ENCODE data around the gene RBM4B.
A peak's percentile ranks its signal among the peaks of the same experiment; 100 is the strongest.

RBM4B gene

GRCh38 chr11:66717925-66718319 lies 40.2 kb upstream of the RBM4B start:
- no peak for DNase-seq (ENCODE audit: low read depth in 1 of 2, low spot score in 1 of 2)
- TF ChIP-seq, protein P1, sequence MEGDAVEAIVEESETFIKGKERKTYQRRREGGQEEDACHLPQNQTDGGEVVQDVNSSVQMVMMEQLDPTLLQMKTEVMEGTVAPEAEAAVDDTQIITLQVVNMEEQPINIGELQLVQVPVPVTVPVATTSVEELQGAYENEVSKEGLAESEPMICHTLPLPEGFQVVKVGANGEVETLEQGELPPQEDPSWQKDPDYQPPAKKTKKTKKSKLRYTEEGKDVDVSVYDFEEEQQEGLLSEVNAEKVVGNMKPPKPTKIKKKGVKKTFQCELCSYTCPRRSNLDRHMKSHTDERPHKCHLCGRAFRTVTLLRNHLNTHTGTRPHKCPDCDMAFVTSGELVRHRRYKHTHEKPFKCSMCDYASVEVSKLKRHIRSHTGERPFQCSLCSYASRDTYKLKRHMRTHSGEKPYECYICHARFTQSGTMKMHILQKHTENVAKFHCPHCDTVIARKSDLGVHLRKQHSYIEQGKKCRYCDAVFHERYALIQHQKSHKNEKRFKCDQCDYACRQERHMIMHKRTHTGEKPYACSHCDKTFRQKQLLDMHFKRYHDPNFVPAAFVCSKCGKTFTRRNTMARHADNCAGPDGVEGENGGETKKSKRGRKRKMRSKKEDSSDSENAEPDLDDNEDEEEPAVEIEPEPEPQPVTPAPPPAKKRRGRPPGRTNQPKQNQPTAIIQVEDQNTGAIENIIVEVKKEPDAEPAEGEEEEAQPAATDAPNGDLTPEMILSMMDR (IDR thresholded peaks at IDR 0.05; ENCODE audit: insufficient read depth, low read length): no peak
- TF ChIP-seq SPI1 (IDR thresholded peaks at IDR 0.05; ENCODE audit: borderline replicate concordance, low read depth) (no peak), POLR2AphosphoS5 (IDR thresholded peaks at IDR 0.05; ENCODE audit: low read depth) (no peak), GABPA (IDR thresholded peaks at IDR 0.05; ENCODE audit: low read depth) (no peak)
- TF ChIP-seq, protein P2, sequence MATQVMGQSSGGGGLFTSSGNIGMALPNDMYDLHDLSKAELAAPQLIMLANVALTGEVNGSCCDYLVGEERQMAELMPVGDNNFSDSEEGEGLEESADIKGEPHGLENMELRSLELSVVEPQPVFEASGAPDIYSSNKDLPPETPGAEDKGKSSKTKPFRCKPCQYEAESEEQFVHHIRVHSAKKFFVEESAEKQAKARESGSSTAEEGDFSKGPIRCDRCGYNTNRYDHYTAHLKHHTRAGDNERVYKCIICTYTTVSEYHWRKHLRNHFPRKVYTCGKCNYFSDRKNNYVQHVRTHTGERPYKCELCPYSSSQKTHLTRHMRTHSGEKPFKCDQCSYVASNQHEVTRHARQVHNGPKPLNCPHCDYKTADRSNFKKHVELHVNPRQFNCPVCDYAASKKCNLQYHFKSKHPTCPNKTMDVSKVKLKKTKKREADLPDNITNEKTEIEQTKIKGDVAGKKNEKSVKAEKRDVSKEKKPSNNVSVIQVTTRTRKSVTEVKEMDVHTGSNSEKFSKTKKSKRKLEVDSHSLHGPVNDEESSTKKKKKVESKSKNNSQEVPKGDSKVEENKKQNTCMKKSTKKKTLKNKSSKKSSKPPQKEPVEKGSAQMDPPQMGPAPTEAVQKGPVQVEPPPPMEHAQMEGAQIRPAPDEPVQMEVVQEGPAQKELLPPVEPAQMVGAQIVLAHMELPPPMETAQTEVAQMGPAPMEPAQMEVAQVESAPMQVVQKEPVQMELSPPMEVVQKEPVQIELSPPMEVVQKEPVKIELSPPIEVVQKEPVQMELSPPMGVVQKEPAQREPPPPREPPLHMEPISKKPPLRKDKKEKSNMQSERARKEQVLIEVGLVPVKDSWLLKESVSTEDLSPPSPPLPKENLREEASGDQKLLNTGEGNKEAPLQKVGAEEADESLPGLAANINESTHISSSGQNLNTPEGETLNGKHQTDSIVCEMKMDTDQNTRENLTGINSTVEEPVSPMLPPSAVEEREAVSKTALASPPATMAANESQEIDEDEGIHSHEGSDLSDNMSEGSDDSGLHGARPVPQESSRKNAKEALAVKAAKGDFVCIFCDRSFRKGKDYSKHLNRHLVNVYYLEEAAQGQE (IDR thresholded peaks at IDR 0.05; ENCODE audit: insufficient replicate concordance, low read depth): no peak
- Histone ChIP-seq H3K27me3 (ENCODE audit: insufficient read depth, poor library complexity, severe bottlenecking) (no peaks in the 10 kb centered on the region), H3K27ac (replicated peaks) (no peak overlapping the region), H3K4me3 (replicated peaks; ENCODE audit: insufficient read depth, low read length) (no peak overlapping the region)

- peak in 1 of 2 experiments; percentile 10 for DNase-seq (ENCODE audit: low read depth in 1 of 2, low spot score in 1 of 2)
- Histone ChIP-seq H3K27me3 (ENCODE audit: insufficient read depth, poor library complexity, severe bottlenecking) (no peaks in the 10 kb centered on the region), H3K4me3 (replicated peaks; ENCODE audit: insufficient read depth, low read length) (no peak overlapping the region), H3K27ac (replicated peaks) (no peak overlapping the region)
- TF ChIP-seq SPI1 (IDR thresholded peaks at IDR 0.05; ENCODE audit: borderline replicate concordance, low read depth): peak; percentile 17; the same call in 1 of the 2 replicates
- TF ChIP-seq, protein P2 (IDR thresholded peaks at IDR 0.05; ENCODE audit: insufficient replicate concordance, low read depth): no peak
These were observed 39.3 kb upstream of the RBM4B start for GRCh38 chr11:66716996-66717395.

DNA sequence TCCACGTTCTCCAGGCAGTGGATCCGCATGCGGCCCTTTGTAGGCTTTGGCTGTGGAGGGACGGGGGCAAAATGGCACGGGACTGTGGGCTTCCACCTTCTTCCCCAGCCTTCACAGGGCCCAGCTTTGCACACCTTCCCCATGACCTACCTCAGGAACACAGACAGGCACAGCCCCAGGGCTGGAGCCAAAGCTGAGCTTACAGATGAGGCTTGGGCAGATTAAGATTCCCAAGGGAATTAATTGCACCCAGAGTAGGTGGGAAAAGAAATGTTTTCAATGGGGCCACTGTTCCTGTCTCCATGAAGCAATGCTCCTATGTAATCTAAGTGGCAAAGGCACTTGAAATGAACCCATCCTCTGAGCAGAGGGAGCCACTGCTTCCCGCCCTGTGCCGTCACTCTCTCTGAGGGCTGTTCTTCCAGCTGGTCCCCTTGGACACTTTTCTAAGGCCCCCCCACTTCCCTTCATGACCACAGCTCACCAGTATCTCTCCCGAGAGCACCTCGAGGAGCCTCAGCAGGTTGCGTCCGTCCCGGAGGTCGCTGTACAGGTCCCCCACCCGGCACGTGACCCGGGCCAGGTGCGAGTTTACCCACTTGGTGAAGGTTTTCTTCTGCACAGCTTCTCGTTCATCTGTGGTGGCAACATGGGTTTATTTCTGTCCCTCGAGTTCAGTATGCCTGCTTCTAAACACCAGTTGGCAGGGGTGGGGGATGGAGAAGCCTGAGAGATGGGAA lies 37.8 kb upstream of the RBM4B start:
- DNase-seq (ENCODE audit: low read depth in 1 of 2, low spot score in 1 of 2): no peak
- no peaks in the 10 kb centered on the region for H3K27me3 ChIP-seq (ENCODE audit: insufficient read depth, poor library complexity, severe bottlenecking)
- TF ChIP-seq POLR2AphosphoS5 (IDR thresholded peaks at IDR 0.05; ENCODE audit: low read depth) (no peak), SPI1 (IDR thresholded peaks at IDR 0.05; ENCODE audit: borderline replicate concordance, low read depth) (no peak), GABPA (IDR thresholded peaks at IDR 0.05; ENCODE audit: low read depth) (no peak)
- TF ChIP-seq, protein P1 (IDR thresholded peaks at IDR 0.05; ENCODE audit: insufficient read depth, low read length): no peak
- TF ChIP-seq, protein P2 (IDR thresholded peaks at IDR 0.05; ENCODE audit: insufficient replicate concordance, low read depth): no peak
- no peak overlapping the region for H3K27ac ChIP-seq (replicated peaks)
- no peak overlapping the region for H3K4me3 ChIP-seq (replicated peaks; ENCODE audit: insufficient read depth, low read length)
